ENCODE data around the gene PTPRU. TPM values are rescaled to one million over a fixed set of nuclear protein-coding genes. Genes with fewer than 3 reads are reported as not detected.

Gene PTPRU
- total RNA-seq, 1 experiment from 2014 or later, result 0.72 TPM

GRCh38 chr1:29327223-29327935 is 91.1 kb downstream of the PTPRU start:
- POLR2A ChIA-PET, result no interaction called here
- DNase-seq (ENCODE audit: low read depth, low spot score) (no peak), ATAC-seq (no peak)
- in situ Hi-C loops (cut with HindIII; ENCODE audit: low pct_unique_long_range_greater_than_20kb, low sequenced_read_pairs) (no loop called here), intact Hi-C loops (cut with micrococcal nuclease; ENCODE audit: unreplicated experiment) (no loop called here)
- H3K36me3 ChIP-seq (ENCODE audit: control insufficient read depth, insufficient read depth, low read length), result no peaks in the 10 kb centered on the region
- H3K9me3 ChIP-seq (ENCODE audit: control insufficient read depth, insufficient read depth, low read depth, low read length), result no peaks in the 10 kb centered on the region
- H3K4me1 ChIP-seq (ENCODE audit: control insufficient read depth, insufficient read depth, low read length), result no peaks in the 10 kb centered on the region
- no peaks in the 10 kb centered on the region for H3K27me3 ChIP-seq (ENCODE audit: control insufficient read depth, insufficient read depth, low read length)
- no TSS peak for BruUV-seq (replicated peaks)
- TF ChIP-seq POLR2AphosphoS5 (IDR thresholded peaks at IDR 0.05; ENCODE audit: low read depth, low read length), result no peak
- no peak overlapping the region for H3K27ac ChIP-seq (ENCODE audit: low read length)
- CTCF ChIA-PET, result no interaction called here
- H3K4me3 ChIP-seq (ENCODE audit: low read depth in 2 of 2, low read length in 2 of 2), result no peak overlapping the region

GRCh38 chr1:29329022-29329775 is 92.9 kb downstream of the PTPRU start:
- H3K9me3 ChIP-seq (ENCODE audit: control insufficient read depth, insufficient read depth, low read depth, low read length), result no peaks in the 10 kb centered on the region
- ChIA-PET POLR2A (no interaction called here), CTCF (no interaction called here)
- peaks cover 10% of the 10 kb centered on the region for H3K27me3 ChIP-seq (ENCODE audit: control insufficient read depth, insufficient read depth, low read length)
- H3K4me1 ChIP-seq (ENCODE audit: control insufficient read depth, insufficient read depth, low read length), result no peaks in the 10 kb centered on the region
- ATAC-seq (no peak), DNase-seq (ENCODE audit: low read depth, low spot score) (no peak)
- H3K27ac ChIP-seq (ENCODE audit: low read length), result no peak overlapping the region
- TF ChIP-seq POLR2AphosphoS5 (IDR thresholded peaks at IDR 0.05; ENCODE audit: low read depth, low read length), result no peak
- BruUV-seq (replicated peaks), result no TSS peak
- no peak overlapping the region for H3K4me3 ChIP-seq (ENCODE audit: low read depth in 2 of 2, low read length in 2 of 2)
- intact Hi-C loops (cut with micrococcal nuclease; ENCODE audit: unreplicated experiment) (no loop called here), in situ Hi-C loops (cut with HindIII; ENCODE audit: low pct_unique_long_range_greater_than_20kb, low sequenced_read_pairs) (no loop called here)
- no peaks in the 10 kb centered on the region for H3K36me3 ChIP-seq (ENCODE audit: control insufficient read depth, insufficient read depth, low read length)

GRCh38 chr1:29330089-29330488 is 93.8 kb downstream of the PTPRU start:
- Histone ChIP-seq H3K36me3 (ENCODE audit: control insufficient read depth, insufficient read depth, low read length) (no peaks in the 10 kb centered on the region), H3K9me3 (ENCODE audit: control insufficient read depth, insufficient read depth, low read depth, low read length) (no peaks in the 10 kb centered on the region), H3K27me3 (ENCODE audit: control insufficient read depth, insufficient read depth, low read length) (peaks cover 16% of the 10 kb centered on the region), H3K4me3 (ENCODE audit: low read depth in 2 of 2, low read length in 2 of 2) (no peak overlapping the region), H3K27ac (ENCODE audit: low read length) (no peak overlapping the region), H3K4me1 (ENCODE audit: control insufficient read depth, insufficient read depth, low read length) (no peaks in the 10 kb centered on the region)
- CTCF ChIA-PET, result no interaction called here
- POLR2A ChIA-PET, result no interaction called here
- DNase-seq (ENCODE audit: low read depth, low spot score) (no peak), ATAC-seq (no peak)
- intact Hi-C loops (cut with micrococcal nuclease; ENCODE audit: unreplicated experiment) (no loop called here), in situ Hi-C loops (cut with HindIII; ENCODE audit: low pct_unique_long_range_greater_than_20kb, low sequenced_read_pairs) (no loop called here)
- no TSS peak for BruUV-seq (replicated peaks)
- TF ChIP-seq POLR2AphosphoS5 (IDR thresholded peaks at IDR 0.05; ENCODE audit: low read depth, low read length) (no peak), REST (IDR thresholded peaks at IDR 0.05; ENCODE audit: insufficient read depth in 1 of 2, low read depth in 2 of 2, low read length in 1 of 2) (no peak), TCF7L2 (IDR thresholded peaks at IDR 0.05; ENCODE audit: low read depth, low read length) (no peak), CTCF (IDR thresholded peaks at IDR 0.05) (no peak), SIN3A (IDR thresholded peaks at IDR 0.05; ENCODE audit: borderline replicate concordance, insufficient read depth, low read depth, low read length) (no peak)
